PC-3 (cell line): ENCODE measurements around the gene ATP13A5. TPM values are rescaled to one million over a fixed set of nuclear protein-coding genes. Genes with fewer than 3 reads are reported as not detected.

ENCODE experiments used
- ATAC-seq: fragments of 200-7000 bp; cut with Tn5 transposase; 2 replicates; pipeline ENCODE4 v1.9.1; 2020; ENCODE audit warnings: mild to moderate bottlenecking, moderate library complexity
- BruUV-seq: library from RNA; stranded (reverse); fragments of 400-500 nt; replicated peaks from 2 replicates; lab custom pipeline; 2021; lab: Mats Ljungman, UMichigan
- CTCF ChIA-PET: fragments of 300-600 bp; sonication (Branson Sonifier 250); formaldehyde crosslinking; loops from one replicate; lab custom pipeline; 2022; ENCODE audit warnings: antibody characterized with exemption; lab: Charles Lee
- POLR2A ChIA-PET: fragments of 300-600 bp; sonication (Branson Sonifier 250); formaldehyde crosslinking; loops from one replicate; lab custom pipeline; 2022; ENCODE audit warnings: antibody characterized with exemption; ENCODE audit not compliant: unreplicated experiment; lab: Charles Lee
- DNase-seq: peaks from one replicate; pipeline ENCODE4 v3.0.0-alpha.2; 2015
- H2AFZ ChIP-seq: fragments of 300-600 bp; sonication (generic); 2 replicates; pipeline ENCODE4 v1.6.0; 2016; ENCODE audit warnings: antibody characterized with exemption, low read length
- H3F3A ChIP-seq: fragments of 300-600 bp; sonication (generic); one replicate; pipeline ENCODE4 v1.6.0; 2017; ENCODE audit warnings: antibody characterized with exemption, low read length, control low read depth, mild to moderate bottlenecking; ENCODE audit not compliant: unreplicated experiment
- H3K27ac ChIP-seq: fragments of 300-600 bp; sonication (generic); 2 replicates; pipeline ENCODE4 v1.5.1; 2016; ENCODE audit warnings: mild to moderate bottlenecking, low read length
- H3K27me3 ChIP-seq: fragments of 300-600 bp; sonication (generic); 2 replicates; pipeline ENCODE4 v1.6.1; 2016; ENCODE audit warnings: low read length, mixed read lengths
- H3K36me3 ChIP-seq: fragments of 300-600 bp; sonication (generic); 2 replicates; pipeline ENCODE4 v1.6.1; 2016; ENCODE audit warnings: low read depth, mixed run types, low read length, mixed read lengths
- H3K4me1 ChIP-seq: fragments of 300-600 bp; sonication (generic); 2 replicates; pipeline ENCODE4 v1.5.1; 2016; ENCODE audit warnings: low read length; ENCODE audit not compliant: insufficient read depth
- H3K4me2 ChIP-seq: fragments of 300-600 bp; sonication (generic); 2 replicates; pipeline ENCODE4 v1.6.0; 2016; ENCODE audit warnings: low read length
- H3K4me3 ChIP-seq: fragments of 300-600 bp; sonication (generic); 2 replicates; pipeline ENCODE4 v1.5.1; 2016; ENCODE audit warnings: mild to moderate bottlenecking, low read length, mixed read lengths
- H3K79me2 ChIP-seq: fragments of 300-600 bp; sonication (generic); 2 replicates; pipeline ENCODE4 v1.6.1; 2017; ENCODE audit warnings: low read length, mixed read lengths
- H3K9ac ChIP-seq: fragments of 300-600 bp; sonication (generic); 2 replicates; pipeline ENCODE4 v1.6.0; 2016; ENCODE audit warnings: mild to moderate bottlenecking, low read length
- H3K9me2 ChIP-seq: fragments of 300-600 bp; sonication (generic); replicated peaks from 2 replicates; pipeline ENCODE4 v1.6.1; 2016; ENCODE audit warnings: mixed run types, low read length, mixed read lengths
- H3K9me3 ChIP-seq: fragments of 300-600 bp; sonication (generic); 2 replicates; pipeline ENCODE4 v1.6.1; 2016; ENCODE audit warnings: low read length, mixed read lengths
- H4K20me1 ChIP-seq: fragments of 300-600 bp; sonication (generic); 2 replicates; pipeline ENCODE4 v1.6.1; 2016; ENCODE audit warnings: low read length, mixed read lengths
- CTCF ChIP-seq: fragments of 300-600 bp; sonication (generic); conservative IDR thresholded peaks from 2 replicates; pipeline ENCODE4 v1.5.1; 2017; ENCODE audit warnings: antibody characterized with exemption, low read depth, mild to moderate bottlenecking, low read length
- EZH2 ChIP-seq: fragments of 300-600 bp; sonication (generic); IDR thresholded peaks from one replicate; pipeline ENCODE4 v1.6.1; 2017; ENCODE audit warnings: antibody characterized with exemption, mild to moderate bottlenecking, low read length; ENCODE audit not compliant: unreplicated experiment
- EZH2phosphoT487 ChIP-seq: fragments of 300-600 bp; sonication (generic); IDR thresholded peaks from 2 replicates; pipeline ENCODE4 v1.6.1; 2018; ENCODE audit warnings: mild to moderate bottlenecking, antibody characterized with exemption, low read length, borderline replicate concordance
- intact Hi-C: fragments of 100-400 bp; cut with micrococcal nuclease; formaldehyde crosslinking; loops from 2 replicates; pipeline ENCODE4 v1.9.0; 2023
- total RNA-seq: library from RNA; depleted of rRNA; stranded (reverse); fragments of >200 nt; gene quantifications from 2 replicates; pipeline ENCODE4 v1.2.3, GENCODE V29; 2014

The ATP13A5 gene
- total RNA-seq, 1 experiment from 2014 or later: not detected

- DNase-seq: no peak
- no peaks in the 10 kb centered on the region for H3K36me3 ChIP-seq
- intact Hi-C loops: no loop called here
- H3K9me3 ChIP-seq: no peaks in the 10 kb centered on the region
- no peak overlapping the region for H2AFZ ChIP-seq
- no peaks in the 10 kb centered on the region for H3K4me1 ChIP-seq
- ChIA-PET POLR2A (no interaction called here), CTCF (no interaction called here)
- H4K20me1 ChIP-seq: no peaks in the 10 kb centered on the region
- H3K27me3 ChIP-seq: peaks cover 54% of the 10 kb centered on the region
- ATAC-seq: no peak
- H3K79me2 ChIP-seq: no peaks in the 10 kb centered on the region
- H3K9ac ChIP-seq: no peak overlapping the region
- H3K27ac ChIP-seq: no peak overlapping the region
- H3K4me2 ChIP-seq: no peak overlapping the region
- no peaks in the 10 kb centered on the region for H3K9me2 ChIP-seq
- H3F3A ChIP-seq: no peaks in the 10 kb centered on the region
- no TSS peak for BruUV-seq
- no peak overlapping the region for H3K4me3 ChIP-seq
- no peak for TF ChIP-seq EZH2phosphoT487
- no peak for TF ChIP-seq EZH2
- TF ChIP-seq CTCF: no peak
Observed at GRCh38 chr3:193231201-193231600, 147.4 kb downstream of the ATP13A5 start.

- DNase-seq: no peak
- Histone ChIP-seq H3K27ac (no peak overlapping the region), H2AFZ (no peak overlapping the region), H3K27me3 (peaks cover 59% of the 10 kb centered on the region), H3K9ac (no peak overlapping the region), H3K9me3 (no peaks in the 10 kb centered on the region), H3K36me3 (no peaks in the 10 kb centered on the region), H3K9me2 (no peaks in the 10 kb centered on the region), H3K79me2 (no peaks in the 10 kb centered on the region), H3K4me2 (no peak overlapping the region), H3K4me1 (no peaks in the 10 kb centered on the region), H4K20me1 (no peaks in the 10 kb centered on the region), H3K4me3 (no peak overlapping the region), H3F3A (no peaks in the 10 kb centered on the region)
- ChIA-PET POLR2A (no interaction called here), CTCF (no interaction called here)
- intact Hi-C loops: no loop called here
- no peak for ATAC-seq
- TF ChIP-seq CTCF (no peak), EZH2 (no peak), EZH2phosphoT487 (no peak)
- BruUV-seq: no TSS peak
Observed at GRCh38 chr3:193230610-193231009, 147.9 kb downstream of the ATP13A5 start.

GRCh38 chr3:193229851-193230420 lies 148.6 kb downstream of the ATP13A5 start:
- BruUV-seq: no TSS peak
- H3K27ac ChIP-seq: no peak overlapping the region
- H4K20me1 ChIP-seq: no peaks in the 10 kb centered on the region
- no peaks in the 10 kb centered on the region for H3K79me2 ChIP-seq
- no peak overlapping the region for H3K9ac ChIP-seq
- no peak for DNase-seq
- intact Hi-C loops: no loop called here
- CTCF ChIA-PET: no interaction called here
- peaks cover 62% of the 10 kb centered on the region for H3K27me3 ChIP-seq
- ATAC-seq: no peak
- no peaks in the 10 kb centered on the region for H3K4me1 ChIP-seq
- TF ChIP-seq EZH2phosphoT487: no peak
- no peak for TF ChIP-seq CTCF
- no peak for TF ChIP-seq EZH2
- no peak overlapping the region for H2AFZ ChIP-seq
- H3K9me3 ChIP-seq: no peaks in the 10 kb centered on the region
- H3K4me2 ChIP-seq: no peak overlapping the region
- no peak overlapping the region for H3K4me3 ChIP-seq
- POLR2A ChIA-PET: no interaction called here
- no peaks in the 10 kb centered on the region for H3K9me2 ChIP-seq
- H3F3A ChIP-seq: no peaks in the 10 kb centered on the region
- H3K36me3 ChIP-seq: no peaks in the 10 kb centered on the region
